Neural progenitor cell (in vitro differentiated cells): ENCODE results near the gene STARD10.

Source experiments
- CTCF ChIP-seq: fragments of 200-600 bp; sonication (generic); IDR thresholded peaks from 2 replicates; pipeline ENCODE4 v1.5.1; 2017; ENCODE audit warnings: antibody characterized with exemption, mild to moderate bottlenecking
- EZH2 ChIP-seq: fragments of 200-600 bp; sonication (generic); IDR thresholded peaks from 2 replicates; pipeline ENCODE4 v1.6.1; 2017; ENCODE audit warnings: antibody characterized with exemption, mild to moderate bottlenecking, moderate library complexity

GRCh38 chr11:72739240-72740059 lies 54.4 kb downstream of the STARD10 start:
- TF ChIP-seq CTCF (no peak), EZH2 (no peak)
